ENCODE measurements around the gene CDKL4.

CDKL4 gene

DNA sequence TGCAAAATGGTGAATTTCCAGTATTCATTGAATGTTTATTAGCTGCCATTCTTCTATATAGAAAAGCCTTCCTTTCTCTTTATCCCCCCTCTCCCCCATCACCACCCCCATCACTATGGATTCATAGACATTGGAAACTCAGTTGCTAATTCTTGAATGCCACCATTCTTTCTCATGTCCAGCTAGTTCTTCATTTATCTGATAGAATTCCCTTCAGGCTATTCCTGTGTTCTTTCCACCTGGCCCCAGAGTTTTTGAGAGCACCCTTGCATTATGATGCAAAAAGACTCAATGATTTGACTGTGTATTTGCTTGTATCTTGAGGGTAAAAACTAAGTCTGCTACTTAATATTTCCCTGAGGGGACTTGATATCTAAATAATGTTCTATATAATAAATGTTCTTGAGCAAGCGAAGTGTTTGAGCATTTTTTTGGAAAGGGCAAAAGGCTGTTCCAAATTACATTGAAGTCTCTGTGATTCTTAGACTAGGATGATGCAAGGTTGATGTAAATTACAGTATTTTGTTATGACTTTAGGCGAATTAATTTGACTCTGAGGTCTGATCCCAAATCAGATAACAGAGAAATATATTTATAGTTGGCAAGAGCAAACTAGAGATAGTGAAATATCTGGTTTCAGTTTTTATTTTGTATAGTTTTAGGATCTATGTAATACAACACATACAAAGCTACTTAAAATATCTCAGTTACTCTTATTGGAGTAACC, 104.1 kb downstream of the CDKL4 start:
- TF ChIP-seq, protein P1, sequence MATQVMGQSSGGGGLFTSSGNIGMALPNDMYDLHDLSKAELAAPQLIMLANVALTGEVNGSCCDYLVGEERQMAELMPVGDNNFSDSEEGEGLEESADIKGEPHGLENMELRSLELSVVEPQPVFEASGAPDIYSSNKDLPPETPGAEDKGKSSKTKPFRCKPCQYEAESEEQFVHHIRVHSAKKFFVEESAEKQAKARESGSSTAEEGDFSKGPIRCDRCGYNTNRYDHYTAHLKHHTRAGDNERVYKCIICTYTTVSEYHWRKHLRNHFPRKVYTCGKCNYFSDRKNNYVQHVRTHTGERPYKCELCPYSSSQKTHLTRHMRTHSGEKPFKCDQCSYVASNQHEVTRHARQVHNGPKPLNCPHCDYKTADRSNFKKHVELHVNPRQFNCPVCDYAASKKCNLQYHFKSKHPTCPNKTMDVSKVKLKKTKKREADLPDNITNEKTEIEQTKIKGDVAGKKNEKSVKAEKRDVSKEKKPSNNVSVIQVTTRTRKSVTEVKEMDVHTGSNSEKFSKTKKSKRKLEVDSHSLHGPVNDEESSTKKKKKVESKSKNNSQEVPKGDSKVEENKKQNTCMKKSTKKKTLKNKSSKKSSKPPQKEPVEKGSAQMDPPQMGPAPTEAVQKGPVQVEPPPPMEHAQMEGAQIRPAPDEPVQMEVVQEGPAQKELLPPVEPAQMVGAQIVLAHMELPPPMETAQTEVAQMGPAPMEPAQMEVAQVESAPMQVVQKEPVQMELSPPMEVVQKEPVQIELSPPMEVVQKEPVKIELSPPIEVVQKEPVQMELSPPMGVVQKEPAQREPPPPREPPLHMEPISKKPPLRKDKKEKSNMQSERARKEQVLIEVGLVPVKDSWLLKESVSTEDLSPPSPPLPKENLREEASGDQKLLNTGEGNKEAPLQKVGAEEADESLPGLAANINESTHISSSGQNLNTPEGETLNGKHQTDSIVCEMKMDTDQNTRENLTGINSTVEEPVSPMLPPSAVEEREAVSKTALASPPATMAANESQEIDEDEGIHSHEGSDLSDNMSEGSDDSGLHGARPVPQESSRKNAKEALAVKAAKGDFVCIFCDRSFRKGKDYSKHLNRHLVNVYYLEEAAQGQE (IDR thresholded peaks at IDR 0.05; ENCODE audit: low read depth), result no peak

DNA sequence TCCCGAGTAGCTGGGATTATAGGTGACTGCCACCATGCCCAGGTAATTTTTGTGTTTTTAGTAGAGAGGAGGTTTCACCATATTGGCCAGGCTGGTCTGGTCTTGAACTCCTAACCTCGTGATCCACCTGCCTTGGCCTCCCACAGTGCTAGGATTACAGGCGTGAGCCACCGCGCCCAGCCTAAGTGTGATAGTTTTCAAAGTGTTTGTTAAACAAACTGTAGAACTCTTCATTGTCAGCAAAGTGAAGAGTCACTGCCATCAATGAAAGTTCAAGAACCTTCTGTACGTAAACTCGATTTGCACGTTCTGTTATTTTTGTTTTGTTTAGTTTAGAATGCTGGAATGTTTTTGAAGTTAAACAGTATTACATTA, 104.9 kb downstream of the CDKL4 start:
- TF ChIP-seq, protein P1 (IDR thresholded peaks at IDR 0.05; ENCODE audit: low read depth), result no peak
- TF ChIP-seq YY1 (IDR thresholded peaks at IDR 0.05; ENCODE audit: low read depth), result no peak
- TF ChIP-seq ZBTB7A (IDR thresholded peaks at IDR 0.05; ENCODE audit: low read depth), result no peak
- no peak for TF ChIP-seq TEAD4 (IDR thresholded peaks at IDR 0.05)
- TF ChIP-seq EGR1 (IDR thresholded peaks at IDR 0.05), result no peak
- TF ChIP-seq TAF1 (IDR thresholded peaks at IDR 0.05; ENCODE audit: low read depth), result no peak
- no peak for TF ChIP-seq FOXM1 (IDR thresholded peaks at IDR 0.05; ENCODE audit: borderline replicate concordance, low read depth)
- TF ChIP-seq NFIC (IDR thresholded peaks at IDR 0.05), result no peak
- TF ChIP-seq, protein P2, sequence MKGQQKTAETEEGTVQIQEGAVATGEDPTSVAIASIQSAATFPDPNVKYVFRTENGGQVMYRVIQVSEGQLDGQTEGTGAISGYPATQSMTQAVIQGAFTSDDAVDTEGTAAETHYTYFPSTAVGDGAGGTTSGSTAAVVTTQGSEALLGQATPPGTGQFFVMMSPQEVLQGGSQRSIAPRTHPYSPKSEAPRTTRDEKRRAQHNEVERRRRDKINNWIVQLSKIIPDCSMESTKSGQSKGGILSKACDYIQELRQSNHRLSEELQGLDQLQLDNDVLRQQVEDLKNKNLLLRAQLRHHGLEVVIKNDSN (IDR thresholded peaks at IDR 0.05), result no peak
- TF ChIP-seq, protein P3, sequence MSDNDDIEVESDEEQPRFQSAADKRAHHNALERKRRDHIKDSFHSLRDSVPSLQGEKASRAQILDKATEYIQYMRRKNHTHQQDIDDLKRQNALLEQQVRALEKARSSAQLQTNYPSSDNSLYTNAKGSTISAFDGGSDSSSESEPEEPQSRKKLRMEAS (IDR thresholded peaks at IDR 0.05), result no peak
- no peak for TF ChIP-seq EP300 (IDR thresholded peaks at IDR 0.05; ENCODE audit: borderline replicate concordance)
- no peak for TF ChIP-seq TCF12 (IDR thresholded peaks at IDR 0.05; ENCODE audit: low read depth)

DNA sequence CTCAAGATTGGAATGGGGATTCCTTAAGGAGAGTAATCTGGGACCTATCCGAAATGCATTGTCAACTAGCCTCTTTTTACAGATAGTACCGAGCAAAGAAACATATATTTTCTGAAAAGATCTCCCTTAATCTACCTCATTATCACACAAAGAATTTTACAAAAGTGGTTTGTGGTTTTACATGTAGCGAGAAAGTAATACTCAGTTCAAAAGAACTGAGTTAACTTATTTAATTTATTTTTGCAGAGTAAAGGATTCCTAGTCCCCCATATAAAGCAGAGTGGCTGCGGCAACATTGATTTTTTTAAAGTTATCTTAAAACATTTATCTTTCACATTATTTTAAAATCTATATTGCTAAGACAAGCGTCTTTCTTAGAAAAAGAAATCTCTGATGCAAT, 107.0 kb downstream of the CDKL4 start:
- TF ChIP-seq FOXM1 (IDR thresholded peaks at IDR 0.05; ENCODE audit: borderline replicate concordance, low read depth), result no peak
- no peak for TF ChIP-seq RAD21 (IDR thresholded peaks at IDR 0.05; ENCODE audit: low read depth)
- no peak for TF ChIP-seq EP300 (IDR thresholded peaks at IDR 0.05; ENCODE audit: borderline replicate concordance)
- TF ChIP-seq EGR1 (IDR thresholded peaks at IDR 0.05), result no peak
- no peak for TF ChIP-seq CEBPB (IDR thresholded peaks at IDR 0.05)
- TF ChIP-seq, protein P2 (IDR thresholded peaks at IDR 0.05), result no peak
- TF ChIP-seq ZBTB7A (IDR thresholded peaks at IDR 0.05; ENCODE audit: low read depth), result no peak
- TF ChIP-seq CREB1 (IDR thresholded peaks at IDR 0.05; ENCODE audit: low read depth), result no peak
- TF ChIP-seq, protein P1 (IDR thresholded peaks at IDR 0.05; ENCODE audit: low read depth), result no peak

DNA sequence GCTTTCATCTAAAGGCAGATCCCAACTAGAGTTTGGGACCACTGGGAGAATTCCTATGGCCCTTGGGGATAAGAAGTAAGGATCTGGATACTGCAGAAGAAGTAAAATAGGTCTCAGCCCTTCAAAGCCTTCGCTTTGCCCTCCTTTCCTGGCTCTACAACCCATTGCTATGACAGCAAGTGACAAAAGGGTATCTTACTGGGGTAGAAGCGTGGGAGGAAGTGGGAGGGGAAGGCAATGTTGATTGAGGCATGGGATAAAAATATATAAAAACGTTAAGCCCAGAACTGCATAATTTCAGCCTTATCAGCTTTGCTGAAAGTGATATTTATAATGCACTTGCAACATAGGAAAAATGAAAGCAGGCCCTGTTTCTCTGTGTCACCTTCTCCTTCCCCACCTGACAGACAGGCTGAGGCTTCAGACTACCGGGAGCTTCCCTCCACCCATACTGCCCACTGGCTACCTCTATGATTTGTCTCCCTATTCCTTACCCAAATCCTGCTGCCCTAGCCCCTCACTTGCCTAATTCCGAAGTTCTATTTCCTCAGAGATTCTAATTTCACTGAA, 108.0 kb downstream of the CDKL4 start:
- no peak for TF ChIP-seq FOXM1 (IDR thresholded peaks at IDR 0.05; ENCODE audit: borderline replicate concordance, low read depth)

DNA sequence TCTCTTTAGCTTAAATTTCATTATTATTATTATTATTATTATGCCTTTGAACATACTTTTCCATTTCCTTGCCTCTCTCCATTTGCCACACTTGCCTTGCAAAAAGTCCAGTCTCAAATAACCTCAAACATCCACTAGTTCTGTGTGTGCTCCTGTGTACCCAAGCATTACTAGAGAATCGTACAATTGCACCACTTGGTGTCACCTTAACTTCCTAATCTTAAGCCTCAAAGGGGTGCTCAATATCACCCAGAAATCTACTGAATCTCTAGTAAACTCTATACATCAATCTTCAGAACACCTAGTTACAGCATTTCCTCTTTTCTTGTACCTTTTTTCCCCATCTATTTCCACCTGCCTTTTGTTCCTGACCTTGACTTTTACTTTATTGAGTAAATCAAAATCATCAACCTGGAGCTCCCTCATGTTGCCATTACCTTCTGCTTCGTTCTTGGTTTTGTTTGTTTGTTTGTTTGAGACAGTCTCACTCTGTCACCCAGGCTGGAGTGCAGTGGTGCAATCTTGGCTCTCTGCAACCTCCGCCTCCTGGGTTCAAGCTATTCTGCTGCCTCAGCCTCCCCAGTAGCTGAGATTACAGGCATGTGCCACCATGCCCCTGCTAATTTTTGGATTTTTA, 110.4 kb downstream of the CDKL4 start:
- TF ChIP-seq NFIC (IDR thresholded peaks at IDR 0.05) (no peak), EP300 (IDR thresholded peaks at IDR 0.05; ENCODE audit: borderline replicate concordance) (no peak), EGR1 (IDR thresholded peaks at IDR 0.05) (no peak), YY1 (IDR thresholded peaks at IDR 0.05; ENCODE audit: low read depth) (no peak), ZBTB7A (IDR thresholded peaks at IDR 0.05; ENCODE audit: low read depth) (no peak), TAF1 (IDR thresholded peaks at IDR 0.05; ENCODE audit: low read depth) (no peak), FOXM1 (IDR thresholded peaks at IDR 0.05; ENCODE audit: borderline replicate concordance, low read depth) (no peak), TEAD4 (IDR thresholded peaks at IDR 0.05) (no peak), CREB1 (IDR thresholded peaks at IDR 0.05; ENCODE audit: low read depth) (no peak), TCF12 (IDR thresholded peaks at IDR 0.05; ENCODE audit: low read depth) (no peak), RAD21 (IDR thresholded peaks at IDR 0.05; ENCODE audit: low read depth) (no peak), CEBPB (IDR thresholded peaks at IDR 0.05) (no peak)
- TF ChIP-seq, protein P2 (IDR thresholded peaks at IDR 0.05), result no peak
- TF ChIP-seq, protein P1 (IDR thresholded peaks at IDR 0.05; ENCODE audit: low read depth), result no peak
- TF ChIP-seq, protein P3 (IDR thresholded peaks at IDR 0.05), result no peak
